GM18907 (cell line): ENCODE data around the gene UBL7.

Experiments
- ATAC-seq: cut with Tn5 transposase; IDR thresholded peaks from one replicate; pipeline ENCODE4 v1.9.1; 2021; ENCODE audit warnings: mild to moderate bottlenecking, moderate library complexity; ENCODE audit not compliant: unreplicated experiment

The UBL7 gene

DNA sequence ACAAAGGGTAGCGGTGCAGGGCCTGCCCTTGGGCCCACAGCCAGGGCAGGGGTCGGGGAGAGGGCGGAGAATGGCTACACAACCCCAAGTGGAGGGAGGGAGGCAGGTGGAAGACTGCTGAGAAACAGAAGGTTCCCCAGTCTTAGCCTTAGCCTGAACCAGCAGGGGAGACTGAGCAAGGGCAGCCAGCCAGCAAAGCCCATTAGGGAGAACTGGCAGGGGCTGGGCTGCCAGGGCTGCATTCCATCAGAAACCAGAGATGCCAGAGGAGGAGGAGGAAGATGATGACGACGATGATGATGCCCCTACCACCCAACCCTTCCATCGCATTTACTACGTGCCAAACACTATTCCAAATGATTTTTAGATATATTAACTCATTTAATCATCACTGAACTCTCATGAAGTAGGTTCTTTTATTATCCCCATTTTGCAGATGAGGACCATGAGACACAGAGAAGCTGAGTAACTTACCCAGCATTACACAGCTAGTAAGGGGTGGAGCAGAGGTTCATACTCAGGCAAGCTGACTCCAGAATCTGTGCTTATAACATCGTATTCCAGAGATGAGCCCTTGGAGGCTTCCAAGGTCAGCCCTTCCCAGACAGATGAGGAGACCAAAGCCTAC, 35.9 kb downstream of the UBL7 start:
- ATAC-seq, result no peak

DNA sequence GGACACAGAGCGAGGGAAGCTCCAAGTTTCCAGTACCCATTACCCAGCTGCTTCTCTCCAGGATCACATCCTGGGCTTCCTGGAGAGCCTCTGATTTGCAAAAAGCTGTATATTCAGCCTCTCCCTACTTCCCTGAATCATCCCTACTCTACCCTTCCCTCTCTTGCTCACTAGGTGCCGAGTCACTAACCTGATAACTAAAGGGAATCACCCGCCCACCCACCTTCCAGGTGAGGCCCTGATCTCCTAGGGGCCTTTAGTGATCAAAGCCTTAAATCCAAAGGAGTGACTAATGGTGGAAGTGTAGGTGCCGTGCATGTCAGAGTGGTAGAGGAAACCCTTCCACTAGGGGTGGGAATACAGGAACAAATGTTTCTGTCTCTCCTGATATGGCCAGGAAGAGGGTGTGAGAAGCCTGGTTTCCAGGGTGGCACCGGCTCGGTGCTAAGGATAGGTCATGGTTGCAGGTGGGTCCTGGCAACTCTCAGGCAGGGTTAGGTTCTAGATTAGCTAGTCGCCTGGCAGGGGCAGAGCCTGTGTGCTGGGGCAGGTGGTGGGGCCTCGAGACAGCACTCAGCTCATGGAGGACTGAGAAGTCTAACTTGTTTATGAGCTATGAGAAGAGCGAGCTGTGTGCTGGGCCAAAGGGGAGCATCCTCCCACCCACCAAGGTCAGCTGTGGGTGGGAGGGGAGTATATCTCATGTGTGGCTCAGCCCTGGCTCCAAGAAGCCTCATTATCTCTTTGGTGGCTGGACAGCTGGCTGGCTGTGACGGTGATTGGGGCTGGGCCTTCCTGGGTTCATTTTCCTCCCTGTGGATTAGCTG, 37.3 kb downstream of the UBL7 start:
- no peak for ATAC-seq

- no peak for ATAC-seq
Observed at GRCh38 chr15:74422652-74423430, 38.1 kb downstream of the UBL7 start.

- ATAC-seq, result no peak
Observed at GRCh38 chr15:74422265-74422651, 38.7 kb downstream of the UBL7 start.

DNA sequence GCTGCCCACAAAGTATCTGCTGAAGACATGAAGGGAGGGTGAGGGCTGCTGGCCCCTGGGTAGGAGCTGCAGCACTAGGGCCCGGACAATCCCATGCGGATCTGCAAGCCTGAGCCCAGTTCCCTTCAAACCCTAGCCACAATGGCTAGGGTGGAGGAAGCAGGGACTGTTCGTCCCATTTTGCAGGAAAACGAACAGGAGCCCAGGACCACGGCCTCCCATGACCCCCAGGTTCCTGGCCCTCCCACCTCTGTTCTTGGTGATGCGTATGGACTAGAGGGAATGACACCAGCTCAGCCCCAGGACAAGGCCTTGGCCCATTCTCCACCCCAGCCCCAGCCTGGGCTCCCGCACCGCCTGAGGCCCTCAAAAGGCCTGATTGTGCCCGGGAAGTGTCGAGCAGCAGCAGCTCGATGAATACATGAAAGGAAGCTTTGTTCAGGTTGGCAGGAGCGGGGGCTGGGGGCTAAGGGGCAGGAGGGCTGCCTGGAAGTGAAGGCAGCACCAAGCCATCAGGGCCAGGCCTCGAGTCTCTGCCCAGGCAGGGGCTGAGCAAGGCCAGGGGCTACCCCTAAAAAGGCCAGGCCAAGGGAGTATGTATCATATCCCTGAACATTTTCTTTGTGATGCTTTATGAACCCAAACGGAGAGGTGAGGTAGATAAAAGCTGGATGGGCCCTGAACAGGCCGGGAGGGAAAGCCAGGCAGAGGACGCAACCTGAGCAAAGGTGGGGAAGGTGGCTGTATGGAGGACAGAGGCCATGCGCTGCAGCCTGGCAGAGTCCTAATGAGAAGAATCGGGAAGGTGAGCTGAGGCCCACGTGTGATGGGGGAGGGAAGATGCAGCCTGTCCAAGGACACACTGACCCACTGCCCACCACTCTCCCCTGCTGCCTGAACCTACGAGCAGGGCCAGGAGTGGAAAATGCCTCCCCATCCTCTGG, 39.4 kb downstream of the UBL7 start:
- no peak for ATAC-seq

DNA sequence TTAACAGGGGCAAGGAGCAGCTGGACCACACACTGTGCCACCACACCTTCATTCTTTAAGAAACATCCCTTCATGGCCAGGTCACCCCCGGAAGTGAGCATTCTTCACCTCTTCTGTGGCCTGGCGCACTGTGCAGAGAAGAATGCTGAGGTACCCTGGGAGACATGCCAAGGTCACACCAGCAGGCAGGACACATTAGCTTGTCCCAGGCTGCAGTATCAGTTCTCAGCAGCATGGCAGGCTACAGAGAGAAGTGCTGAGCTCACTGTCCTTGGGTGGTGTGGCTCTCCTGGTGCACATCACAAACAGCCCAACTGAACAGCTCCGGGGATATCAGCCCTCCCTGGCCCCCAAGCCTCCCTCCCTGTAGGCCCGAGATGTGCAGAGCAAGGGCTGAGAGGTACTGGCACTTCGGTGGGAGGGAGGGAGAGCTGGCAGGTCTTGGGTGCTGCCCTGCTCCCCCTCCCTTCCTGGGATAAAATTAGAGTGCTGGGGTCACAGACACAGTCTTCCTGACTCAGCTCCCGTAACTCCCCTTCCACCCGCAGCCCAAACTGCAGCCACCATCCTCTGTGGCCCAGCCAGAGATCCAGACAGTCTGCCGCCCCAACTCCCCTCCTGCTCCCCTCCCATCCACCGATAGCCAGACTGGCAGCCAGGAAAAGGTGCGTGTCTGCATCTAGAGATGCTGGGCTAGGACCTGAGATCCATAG, 40.6 kb downstream of the UBL7 start:
- ATAC-seq, result no peak

- ATAC-seq, result no peak
Observed at GRCh38 chr15:74419432-74419831, 41.5 kb downstream of the UBL7 start.

- no peak for ATAC-seq
Observed at GRCh38 chr15:74418575-74419338, 42.2 kb downstream of the UBL7 start.

GRCh38 chr15:74417670-74418069, 43.3 kb downstream of the UBL7 start:
- no peak for ATAC-seq

DNA sequence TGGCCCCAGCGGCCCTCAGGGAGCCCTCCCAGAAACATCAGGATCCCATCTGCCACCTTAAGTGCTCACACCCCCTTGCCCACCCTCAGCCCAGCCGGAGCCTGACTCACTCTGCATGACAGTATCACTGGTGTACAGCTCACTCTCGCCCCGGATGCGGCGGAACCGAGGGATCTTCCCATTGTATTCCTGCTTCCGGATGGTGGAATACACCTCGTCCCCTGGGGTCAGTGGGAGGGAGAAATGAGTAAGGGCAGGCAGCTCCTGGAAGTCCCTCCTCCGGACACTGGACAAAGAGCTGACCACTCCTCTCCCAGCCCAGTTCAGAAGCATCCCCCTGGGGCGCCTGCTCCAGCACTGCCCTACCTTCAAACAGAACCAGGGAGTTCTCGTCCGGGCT, 43.7 kb downstream of the UBL7 start:
- no peak for ATAC-seq

DNA sequence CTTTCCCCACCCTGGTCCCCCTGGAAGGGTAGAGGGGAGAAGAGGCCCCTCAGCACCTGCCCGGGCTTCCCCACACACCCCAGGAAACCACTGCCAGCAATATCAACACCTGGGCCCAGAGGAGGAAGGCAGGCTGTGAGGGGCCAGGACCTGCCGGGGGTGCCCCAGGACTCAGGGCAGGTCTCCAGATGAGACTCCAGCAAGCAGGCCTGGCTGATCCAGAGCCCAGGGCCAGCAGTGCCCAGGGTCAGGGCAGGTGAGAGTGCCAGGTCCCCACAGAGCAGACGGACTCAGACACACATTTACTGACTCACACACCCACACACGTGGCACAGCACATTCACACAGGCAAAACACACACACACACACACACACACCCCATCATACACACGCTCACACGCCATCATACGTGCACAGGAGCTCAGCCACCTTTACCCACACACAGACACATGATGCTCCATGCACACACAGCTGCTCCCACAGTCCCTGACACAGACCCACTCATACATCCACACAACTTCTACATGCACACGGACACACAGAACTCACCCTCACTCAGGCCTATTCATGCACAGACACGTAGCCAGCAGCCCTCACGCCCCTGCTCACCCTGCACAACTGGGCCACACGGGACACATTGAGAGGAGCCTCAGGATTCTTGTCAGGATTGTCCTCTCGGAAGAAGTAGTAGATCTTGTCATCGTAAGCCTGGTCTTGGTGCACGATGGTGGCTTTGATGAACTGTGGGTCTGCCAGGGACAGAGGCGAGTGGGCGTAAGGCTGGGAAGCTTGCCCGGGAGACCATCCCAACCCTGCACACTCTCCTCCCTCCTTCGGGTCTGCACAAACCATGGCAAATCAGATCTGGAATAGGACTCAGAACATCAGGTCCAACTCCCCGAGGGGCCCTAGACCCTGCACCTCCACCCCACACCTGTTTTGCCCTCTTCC, 44.7 kb downstream of the UBL7 start:
- ATAC-seq, result no peak

GRCh38 chr15:74414603-74415338, 46.2 kb downstream of the UBL7 start:
- ATAC-seq, result no peak

DNA sequence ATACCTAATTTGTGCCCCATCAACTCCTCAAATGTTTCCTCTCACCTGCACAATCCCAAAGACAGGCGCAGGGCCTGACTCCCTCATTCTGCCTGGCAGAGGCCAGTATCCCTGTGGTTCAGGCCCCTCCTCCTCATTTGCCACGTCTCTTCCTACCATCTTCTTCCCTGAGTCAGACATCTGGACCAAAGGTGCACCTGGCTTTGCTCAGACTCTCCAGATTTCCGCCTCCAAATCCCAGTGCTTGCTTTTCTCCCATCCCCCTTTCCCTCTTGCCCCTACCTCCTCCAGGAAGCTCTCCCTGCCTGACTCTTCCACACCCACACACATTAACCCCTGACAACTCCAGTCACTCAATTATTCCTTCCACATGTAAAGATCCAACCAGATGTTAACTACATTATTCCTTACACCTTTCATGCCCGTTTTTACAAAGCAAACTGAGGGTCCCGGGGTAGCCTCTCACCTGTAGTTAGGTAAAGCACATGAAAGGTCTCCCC, 46.8 kb downstream of the UBL7 start:
- ATAC-seq, result no peak

DNA sequence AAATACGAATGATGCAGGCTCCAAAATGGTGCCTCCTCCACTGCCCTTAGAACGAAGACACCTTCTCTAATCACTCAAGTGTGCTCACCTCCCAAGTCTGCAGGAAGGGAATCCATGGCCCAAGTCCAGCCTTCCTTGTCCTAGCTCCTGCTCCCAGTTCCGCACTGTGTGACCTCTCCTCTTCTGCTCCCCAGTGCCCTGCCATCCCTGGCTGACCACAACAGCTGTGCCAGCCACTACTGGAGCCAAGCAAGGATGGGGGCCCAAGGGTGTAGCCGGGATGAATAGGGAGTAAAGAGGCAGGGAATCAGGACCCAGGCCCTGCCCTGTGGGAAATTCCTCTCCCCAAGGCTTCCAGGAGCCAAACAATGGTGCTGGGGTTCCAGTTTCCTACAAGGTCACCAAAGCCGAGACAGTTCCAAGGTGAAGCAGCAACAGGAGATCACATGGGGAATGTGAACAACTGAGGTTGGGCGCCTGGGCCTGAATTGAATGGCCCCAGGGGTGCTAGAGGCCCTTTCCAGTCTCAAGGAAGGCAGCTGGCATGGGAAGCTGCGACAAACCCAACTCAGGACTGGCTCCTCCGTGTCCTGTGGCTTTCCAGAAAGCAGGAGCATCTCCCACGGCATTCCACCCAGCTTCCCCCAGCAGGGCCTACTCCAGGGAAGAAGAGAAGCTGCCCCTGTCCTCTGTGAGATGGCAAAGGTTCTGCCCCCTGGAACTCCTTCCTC, 47.4 kb downstream of the UBL7 start:
- no peak for ATAC-seq

DNA sequence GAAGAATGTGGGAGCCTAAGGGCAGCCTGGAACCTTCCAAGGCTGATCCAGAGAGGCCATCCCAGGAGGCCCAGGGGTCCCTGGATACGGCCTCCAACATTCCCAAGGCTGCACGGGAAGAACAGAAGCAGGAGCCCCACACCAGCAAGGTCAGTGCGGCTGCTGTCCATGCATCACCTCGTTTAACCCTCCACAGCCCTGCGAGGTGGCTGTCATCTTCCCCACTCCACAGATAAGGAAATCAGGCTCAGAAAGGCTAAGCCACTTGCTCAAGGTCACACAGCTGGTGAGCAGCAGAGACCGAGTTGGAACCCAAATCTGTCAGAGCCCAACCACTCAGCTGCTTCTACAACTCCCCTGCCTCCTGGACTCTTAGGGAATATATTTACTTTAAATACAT, 48.8 kb downstream of the UBL7 start:
- no peak for ATAC-seq

GRCh38 chr15:74411686-74412085, 49.3 kb downstream of the UBL7 start:
- ATAC-seq, result no peak

DNA sequence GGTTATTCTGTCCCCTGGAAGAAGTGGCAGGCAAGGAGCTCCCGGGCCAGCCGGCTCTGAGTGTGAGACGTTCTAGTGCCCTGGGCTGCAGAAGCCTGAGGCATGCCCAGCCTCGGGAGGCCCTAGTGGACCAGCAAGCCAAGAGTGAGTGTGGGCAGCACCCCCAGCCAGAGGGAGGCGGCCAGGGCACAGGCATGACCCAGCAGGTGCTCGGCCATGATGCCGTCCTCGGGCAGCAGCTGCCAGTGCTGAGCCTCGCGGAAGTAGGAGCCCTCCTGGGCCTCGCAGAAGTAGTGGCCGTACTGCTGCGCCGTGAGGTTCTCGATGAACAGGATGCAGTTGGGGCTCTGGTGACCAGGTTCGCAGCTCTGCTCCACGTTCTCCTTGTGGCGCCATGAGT, 50.5 kb downstream of the UBL7 start:
- no peak for ATAC-seq
